GM10248 (cell line): ENCODE results near the gene PLLP.
"Not testable (repeated sequence)": the region's sequence is repeated elsewhere in the genome, so short reads cannot be mapped to it uniquely, and the experiment has no call there.

Source experiments
- CTCF ChIA-PET: fragments of 300-600 bp; sonication (Branson Sonifier 250); formaldehyde crosslinking; extraction: SDS; loops from one replicate; lab custom pipeline; 2021; ENCODE audit warnings: antibody characterized with exemption; lab: Yijun Ruan, JAX
- POLR2A ChIA-PET: fragments of 350-650 bp; sonication (Branson Sonifier 250); formaldehyde crosslinking; extraction: SDS; loops from one replicate; lab custom pipeline; 2020; ENCODE audit warnings: antibody characterized with exemption; lab: Yijun Ruan, JAX
- DNase-seq: peaks from one replicate; pipeline ENCODE4 v3.0.0; 2012; ENCODE audit errors: extremely low spot score
- CTCF ChIP-seq: IDR thresholded peaks from 2 replicates; pipeline ENCODE4 v1.5.1; 2012; ENCODE audit warnings: mild to moderate bottlenecking, low read depth; ENCODE audit errors: extremely low read depth, missing control alignments, control extremely low read depth

Gene PLLP

GRCh38 chr16:57277586-57277985 is 6.9 kb downstream of the PLLP start:
- no peak for DNase-seq
- no peak for TF ChIP-seq CTCF
- ChIA-PET POLR2A (no interaction called here), CTCF (interaction anchor here (1.6 kb wide), 1 partner anchor 15 kb away, joined by 3 read pairs; no protein-coding TSS in a partner anchor)

GRCh38 chr16:57276596-57276995 is 7.9 kb downstream of the PLLP start:
- ChIA-PET POLR2A (no interaction called here), CTCF (no interaction called here)
- no peak for TF ChIP-seq CTCF
- no peak for DNase-seq

GRCh38 chr16:57275946-57276345 is 8.5 kb downstream of the PLLP start:
- DNase-seq, CTCF ChIA-PET, POLR2A ChIA-PET: not testable (repeated sequence)

- CTCF ChIA-PET, result interaction anchor here (1.0 to 1.2 kb wide), 2 partner anchors 11 to 143 kb away, joined by 3 read pairs; no protein-coding TSS in a partner anchor
- no peak for TF ChIP-seq CTCF
- POLR2A ChIA-PET, result no interaction called here
- DNase-seq, result no peak
These were observed 10.6 kb downstream of the PLLP start for GRCh38 chr16:57273826-57274225.

GRCh38 chr16:57273359-57273758 is 11.1 kb downstream of the PLLP start:
- no peak for DNase-seq
- ChIA-PET POLR2A (no interaction called here), CTCF (interaction anchor here (1.0 to 1.2 kb wide), 2 partner anchors 10 to 144 kb away, joined by 3 read pairs; no protein-coding TSS in a partner anchor)
- TF ChIP-seq CTCF, result no peak

GRCh38 chr16:57271867-57272495 is 12.5 kb downstream of the PLLP start:
- no peak for TF ChIP-seq CTCF
- ChIA-PET CTCF (no interaction called here), POLR2A (no interaction called here)
- DNase-seq, result no peak

GRCh38 chr16:57271063-57271345 is 13.5 kb downstream of the PLLP start:
- no peak for DNase-seq
- ChIA-PET CTCF (no interaction called here), POLR2A (no interaction called here)
- TF ChIP-seq CTCF, result no peak
